HCT116 (cell line): ENCODE results near the gene GPR63. TPM values are rescaled to one million over a fixed set of nuclear protein-coding genes. Genes with fewer than 3 reads are reported as not detected.

ENCODE experiments used
- ATAC-seq: fragments of 200-7000 bp; cut with Tn5 transposase; 2 replicates; pipeline ENCODE4 v1.9.1; 2020; ENCODE audit warnings: mild to moderate bottlenecking, moderate library complexity
- BruUV-seq: library from RNA; stranded (reverse); fragments of 400-500 nt; replicated peaks from 2 replicates; lab custom pipeline; 2021; lab: Mats Ljungman, UMichigan
- CTCF ChIA-PET: fragments of 300-600 bp; sonication (Branson Sonifier 250); formaldehyde crosslinking; loops from one replicate; lab custom pipeline; 2021; ENCODE audit warnings: antibody characterized with exemption; lab: Charles Lee
- POLR2A ChIA-PET: fragments of 300-600, 350-600 bp; sonication (Branson Sonifier 250); formaldehyde crosslinking; loops from one replicate; lab custom pipeline; 2021; ENCODE audit warnings: antibody characterized with exemption; lab: Charles Lee
- RAD21 ChIA-PET, 2 experiments: fragments of 300-600 bp; sonication (Branson Sonifier 250); formaldehyde crosslinking; loops; one replicate each; lab custom pipeline; 2023; ENCODE audit warnings: low total read pairs in 2 of 2; ENCODE audit not compliant: uncharacterized antibody in 2 of 2, unreplicated experiment in 2 of 2, low non-redundant PET in 1 of 2; lab: Charles Lee
- DNase-seq: peaks from one replicate; pipeline ENCODE4 v3.0.0-alpha.2; 2010; ENCODE audit warnings: low read depth, low spot score
- H2AFZ ChIP-seq: fragments of 200-600 bp; shearing (Covaris generic), sonication (generic); 2 replicates; pipeline ENCODE4 v1.6.1; 2017; ENCODE audit warnings: low read depth, mixed run types, mixed read lengths, antibody characterized with exemption, low read length; ENCODE audit not compliant: poor library complexity, severe bottlenecking
- H3K27ac ChIP-seq: 2 replicates; pipeline ENCODE4 v1.5.1; 2012; ENCODE audit warnings: low read depth, low read length
- H3K27me3 ChIP-seq: fragments of 200-600 bp; sonication (generic); 2 replicates; pipeline ENCODE4 v1.6.1; 2016; ENCODE audit warnings: mixed run types, low read length, mixed read lengths; ENCODE audit not compliant: insufficient read depth
- H3K36me3 ChIP-seq, 2 experiments: fragments of 200-500 bp in 1 of 2; fragments of 200-600 bp in 1 of 2; sonication (Bioruptor generic) in 1 of 2; sonication (generic) in 1 of 2; 2 replicates each; pipeline versions ENCODE4 v1.5.1 to v1.6.1; 2014 to 2016; ENCODE audit warnings: low read length in 2 of 2, inconsistent platforms in 1 of 2, mixed read lengths in 1 of 2, mixed run types in 1 of 2; ENCODE audit not compliant: insufficient read depth in 2 of 2, control insufficient read depth in 1 of 2
- H3K4me1 ChIP-seq, 2 experiments: fragments of 200-600 bp in 1 of 2; sonication (generic) in 1 of 2; 2 replicates each; pipeline versions ENCODE4 v1.5.1 to v1.6.1; 2012 to 2017; ENCODE audit warnings: low read length in 2 of 2, inconsistent platforms in 1 of 2, mild to moderate bottlenecking in 1 of 2, mixed read lengths in 1 of 2, mixed run types in 1 of 2, moderate library complexity in 1 of 2; ENCODE audit not compliant: insufficient read depth in 2 of 2, control insufficient read depth in 1 of 2
- H3K4me2 ChIP-seq: fragments of 200-600 bp; sonication (generic); 2 replicates; pipeline ENCODE4 v1.6.1; 2017; ENCODE audit warnings: mixed run types, low read length, mixed read lengths
- H3K4me3 ChIP-seq, 2 experiments: fragments of 200-600 bp in 1 of 2; sonication (generic) in 1 of 2; replicated peaks in 1 of 2; 2 replicates each; pipeline ENCODE4 v1.5.1; 2011 to 2016; ENCODE audit warnings: low read length in 2 of 2, control low read depth in 1 of 2, low read depth in 1 of 2, mild to moderate bottlenecking in 1 of 2, mixed read lengths in 1 of 2, mixed run types in 1 of 2
- H3K79me2 ChIP-seq: fragments of 200-600 bp; sonication (generic); 2 replicates; pipeline ENCODE4 v1.6.1; 2017; ENCODE audit warnings: mild to moderate bottlenecking, mixed run types, low read length, moderate library complexity, mixed read lengths; ENCODE audit not compliant: insufficient read depth
- H3K9ac ChIP-seq: fragments of 200-600 bp; sonication (generic); 2 replicates; pipeline ENCODE4 v1.6.1; 2016; ENCODE audit warnings: low read length, mixed read lengths
- H3K9me2 ChIP-seq: fragments of 200-600 bp; sonication (generic), shearing (Covaris generic); 2 replicates; pipeline ENCODE4 v1.6.1; 2017; ENCODE audit warnings: mixed run types, mild to moderate bottlenecking, moderate library complexity; ENCODE audit not compliant: insufficient read depth
- H3K9me3 ChIP-seq, 2 experiments: fragments of 200-500 bp in 1 of 2; fragments of 200-600 bp in 1 of 2; sonication (Bioruptor generic) in 1 of 2; sonication (generic) in 1 of 2; 2 replicates each; pipeline ENCODE4 v1.6.1; 2014 to 2017; ENCODE audit warnings: low read length in 2 of 2, mixed read lengths in 2 of 2, inconsistent platforms in 1 of 2, low read depth in 1 of 2, mild to moderate bottlenecking in 1 of 2, mixed run types in 1 of 2, moderate library complexity in 1 of 2; ENCODE audit not compliant: control insufficient read depth in 1 of 2, insufficient read depth in 1 of 2
- H4K20me1 ChIP-seq: fragments of 200-600 bp; sonication (generic), shearing (Covaris generic); 2 replicates; pipeline ENCODE4 v1.6.1; 2017; ENCODE audit warnings: mixed run types, mild to moderate bottlenecking, moderate library complexity; ENCODE audit not compliant: insufficient read depth
- ELF1 ChIP-seq: IDR thresholded peaks from 2 replicates; pipeline ENCODE4 v1.6.1; 2012; ENCODE audit warnings: low read depth, borderline replicate concordance
- YY1 ChIP-seq: IDR thresholded peaks from 2 replicates; pipeline ENCODE4 v1.6.1; 2011; ENCODE audit warnings: low read length, low read depth, moderate library complexity, mild to moderate bottlenecking; ENCODE audit not compliant: insufficient replicate concordance; ENCODE audit errors: extremely low read depth
- intact Hi-C: fragments of 100-400 bp; cut with micrococcal nuclease; formaldehyde crosslinking; loops from 2 replicates; pipeline ENCODE4 v1.10.0; 2022
- total RNA-seq: library from RNA; stranded (reverse); gene quantifications from one replicate; pipeline ENCODE4 v1.2.1, GENCODE V29; 2021; ENCODE audit not compliant: unreplicated experiment

Gene GPR63
- total RNA-seq, 1 experiment from 2014 or later = 3.5 TPM

DNA sequence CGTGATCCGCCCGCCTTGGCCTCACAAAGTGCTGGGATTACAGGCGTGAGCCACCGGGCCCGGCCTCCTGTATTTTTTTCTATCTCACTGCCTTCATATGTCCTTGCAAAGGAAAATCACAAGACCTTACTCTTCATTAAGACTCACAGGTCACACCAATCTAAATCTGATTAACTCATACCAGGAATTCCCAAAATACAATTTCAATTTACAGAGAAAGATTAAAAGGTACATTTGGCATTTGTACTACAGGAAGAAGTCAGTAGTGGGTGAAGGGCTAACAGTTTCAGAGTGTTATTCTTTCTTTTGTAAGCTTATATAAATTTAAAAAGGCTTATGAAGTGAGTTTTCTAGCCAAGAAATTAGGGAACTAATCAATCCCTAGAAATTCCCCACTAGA is 87.4 kb downstream of the GPR63 start:
- Histone ChIP-seq H3K79me2 (no peaks in the 10 kb centered on the region), H3K27ac (no peak overlapping the region), H3K27me3 (no peaks in the 10 kb centered on the region), H2AFZ (no peak overlapping the region), H3K4me3 (no peak overlapping the region), H3K4me2 (no peak overlapping the region), H3K4me1 (no peaks in the 10 kb centered on the region), H3K9me3 (no peaks in the 10 kb centered on the region), H3K36me3 (no peaks in the 10 kb centered on the region), H3K9me2 (no peaks in the 10 kb centered on the region), H4K20me1 (no peaks in the 10 kb centered on the region)
- ATAC-seq (no peak), DNase-seq (no peak)
- POLR2A ChIA-PET = no interaction called here
- no TSS peak for BruUV-seq
- RAD21 ChIA-PET = no interaction called here
- CTCF ChIA-PET = no interaction called here
- intact Hi-C loops = no loop called here
- no peak for TF ChIP-seq YY1
- no peak for TF ChIP-seq ELF1
- TF ChIP-seq, all 23 proteins: peak for 0
- no peak overlapping the region for H3K9ac ChIP-seq

Other genes starting within 250 kb of the GPR63 start
- gene NDUFAF4, start 60.4 kb upstream of the GPR63 start, total RNA-seq = 62.4 TPM
- gene KLHL32, start 87.3 kb upstream of the GPR63 start, total RNA-seq = 0.81 TPM